Uterus (tissue), 4 donors: Measurements from ENCODE around the gene ITGAD. TPM values are rescaled to one million over a fixed set of nuclear protein-coding genes. Genes with fewer than 3 reads are reported as not detected.

Experiments
- DNase-seq, 2 donors: peaks; one replicate each; pipeline ENCODE4 v3.0.0-alpha.2; 2019 to 2020
- H3K27ac ChIP-seq, 2 donors: fragments of 200-600 bp; sonication (generic); 1 replicate in 1 of 2; 2 replicates in 1 of 2; pipeline ENCODE4 v1.5.1; 2016 to 2018
- H3K27me3 ChIP-seq, 2 donors: fragments of 200-600 bp; sonication (generic); one replicate each; pipeline ENCODE4 v1.5.1; 2018 to 2019; ENCODE audit warnings: control low read depth in 1 of 2
- H3K36me3 ChIP-seq, 2 donors: fragments of 200-600 bp; sonication (generic); one replicate each; pipeline ENCODE4 v1.5.1; 2019; ENCODE audit warnings: control low read depth in 1 of 2
- H3K4me1 ChIP-seq, 2 donors: fragments of 200-600 bp; sonication (generic); one replicate each; pipeline ENCODE4 v1.5.1; 2018 to 2019; ENCODE audit warnings: control low read depth in 1 of 2
- H3K4me3 ChIP-seq, 2 donors: fragments of 200-600 bp; sonication (generic); 1 replicate in 1 of 2; 2 replicates in 1 of 2; pipeline ENCODE4 v1.5.1; 2018 to 2019; ENCODE audit warnings: mild to moderate bottlenecking in 1 of 2
- H3K9me3 ChIP-seq, 2 donors: fragments of 200-600 bp; sonication (generic); one replicate each; pipeline ENCODE4 v1.5.1; 2019; ENCODE audit warnings: control low read depth in 1 of 2
- CTCF ChIP-seq, 4 experiments: fragments of 200-600 bp in 2 of 4; fragments of 450-650 bp in 2 of 4; sonication (generic) in 2 of 4; IDR thresholded peaks; one replicate each; pipeline ENCODE4 v1.5.1; 2016 to 2019; ENCODE audit warnings: antibody characterized with exemption in 4 of 4, mild to moderate bottlenecking in 2 of 4, moderate library complexity in 1 of 4
- POLR2A ChIP-seq, 2 donors: fragments of 450-650 bp; IDR thresholded peaks; one replicate each; pipeline ENCODE4 v1.6.1; 2016; ENCODE audit warnings: antibody characterized with exemption in 2 of 2, mild to moderate bottlenecking in 1 of 2, moderate library complexity in 1 of 2
- intact Hi-C: fragments of 100-400 bp; cut with DNase I; formaldehyde crosslinking; loops from one replicate; pipeline ENCODE4 v1.15.1; 2023; ENCODE audit warnings: low total_unique reads
- total RNA-seq, 4 donors: library from RNA; depleted of rRNA in 3 of 4; stranded (reverse); fragments of >200 nt in 3 of 4; gene quantifications; one replicate each; pipeline versions ENCODE4 v1.1.0 to v1.2.4, GENCODE V29; 2014 to 2023
- donor health status: DM: yes; HTN: yes; CAD: no.

ITGAD gene
- total RNA-seq, 4 donors from 2014 or later = 0.12 TPM; not detected in 3

GRCh38 chr16:31458073-31458843 lies 65.1 kb downstream of the ITGAD start:
- TF ChIP-seq POLR2A (IDR thresholded peaks at IDR 0.05) (no peak), CTCF (IDR thresholded peaks at IDR 0.05) (peak in 1 of 4 experiments; percentile 19)
- no peak for DNase-seq
- intact Hi-C loops = no loop called here
- H3K27ac ChIP-seq = peak overlapping the region; percentile 98 to 100
- H3K36me3 ChIP-seq = no peaks in the 10 kb centered on the region
- peak overlapping the region; percentile 85 to 97 for H3K4me3 ChIP-seq
- H3K4me1 ChIP-seq = peaks cover 0 to 22% of the 10 kb centered on the region in 2 donors
- no peaks in the 10 kb centered on the region for H3K9me3 ChIP-seq
- H3K27me3 ChIP-seq = no peaks in the 10 kb centered on the region

DNA sequence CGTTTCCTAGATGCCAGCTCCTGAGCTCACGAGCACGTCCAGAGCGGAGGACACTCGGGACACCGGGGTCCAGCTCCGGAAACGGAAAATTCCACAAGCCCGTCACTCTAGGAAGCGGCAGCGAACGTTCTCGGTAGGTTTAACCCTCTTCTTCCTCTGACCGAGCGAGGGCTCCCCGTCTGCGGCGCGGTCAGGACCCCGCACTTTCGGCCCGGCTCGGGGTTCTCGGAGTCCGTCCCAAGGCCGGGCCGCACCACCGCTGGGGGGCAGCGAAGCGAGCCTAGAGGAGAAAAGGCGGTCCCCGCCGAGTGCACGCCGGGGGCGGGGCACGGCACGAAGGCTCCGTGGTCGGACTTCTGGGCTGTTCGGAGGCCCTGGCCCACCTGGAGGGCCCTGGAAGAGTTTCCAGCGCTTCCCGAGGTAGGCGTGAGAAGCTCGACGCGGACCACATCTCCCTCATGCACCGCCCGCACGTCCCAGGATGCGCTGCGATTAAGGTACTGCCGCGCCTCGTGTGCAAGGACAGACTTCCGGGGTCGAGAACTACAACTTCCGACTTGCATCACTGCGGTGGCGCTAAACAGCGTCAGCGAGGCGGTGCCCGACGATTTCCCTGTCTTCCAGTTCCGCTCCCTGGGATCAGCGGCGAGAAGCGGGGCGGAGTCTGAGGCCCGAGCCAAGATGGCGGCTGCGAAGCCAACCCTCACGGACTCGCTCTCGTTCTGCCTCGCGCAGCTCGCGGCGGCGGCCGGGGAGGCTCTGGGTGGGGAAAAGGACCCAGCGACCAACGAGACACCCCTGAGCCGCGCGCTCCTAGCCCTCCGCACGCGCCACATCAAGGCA lies 65.9 kb downstream of the ITGAD start, which contains the start of gene ARMC5:
ARMC5 (plus strand) TSS at position 658 of the 843 bp plus-strand sequence; CDS start at position 682, 24 bp downstream.
- intact Hi-C loops = no loop called here
- H3K27ac ChIP-seq = peak within 1 kb of the TSS; percentile 98 to 100
- H3K9me3 ChIP-seq = no peaks in the 10 kb centered on the region
- TF ChIP-seq CTCF (IDR thresholded peaks at IDR 0.05) (peak; percentile 61 to 79 (median 76)), POLR2A (IDR thresholded peaks at IDR 0.05) (peak in 1 of 2 donors; percentile 78)
- H3K4me1 ChIP-seq = peaks cover 0 to 17% of the 10 kb centered on the region in 2 donors
- no peaks in the 10 kb centered on the region for H3K36me3 ChIP-seq
- DNase-seq = peak; percentile 96 to 98
- H3K4me3 ChIP-seq = peak within 1 kb of the TSS; percentile 85 to 97
- H3K27me3 ChIP-seq = no peaks in the 10 kb centered on the region

- intact Hi-C loops = no loop called here
- no peaks in the 10 kb centered on the region for H3K9me3 ChIP-seq
These were observed 66.8 kb downstream of the ITGAD start for GRCh38 chr16:31459687-31460581.

DNA sequence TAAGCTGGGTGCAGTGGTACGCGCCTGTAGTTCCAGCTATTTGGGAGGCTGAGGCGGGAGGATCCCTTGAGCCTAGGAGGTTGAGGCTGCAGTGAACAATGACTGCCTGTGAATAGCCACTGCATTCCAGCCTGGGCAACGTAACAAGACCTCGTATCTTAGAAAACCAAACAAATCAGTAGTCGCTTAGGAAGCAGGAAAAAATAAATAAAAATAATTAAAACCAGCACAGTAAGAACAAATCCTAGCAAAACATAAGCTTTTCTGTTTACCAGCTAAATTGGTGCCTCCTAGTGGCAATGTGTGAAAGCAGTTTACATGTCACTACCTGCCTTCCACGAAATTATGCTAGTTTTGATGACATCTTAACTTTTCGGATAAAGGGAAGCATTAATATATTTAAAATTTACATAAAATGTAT lies 67.5 kb downstream of the ITGAD start:
- no peaks in the 10 kb centered on the region for H3K9me3 ChIP-seq
- H3K27ac ChIP-seq = peak overlapping the region; percentile 98 to 100
- peaks cover 0 to 17% of the 10 kb centered on the region in 2 donors for H3K4me1 ChIP-seq
- peak overlapping the region in 1 of 2 donors; percentile 38 for H3K4me3 ChIP-seq
- TF ChIP-seq POLR2A (IDR thresholded peaks at IDR 0.05) (no peak), CTCF (IDR thresholded peaks at IDR 0.05) (peak in 3 of 4 experiments; percentile 28 to 50 (median 48))
- intact Hi-C loops = no loop called here
- H3K36me3 ChIP-seq = no peaks in the 10 kb centered on the region
- DNase-seq = no peak
- H3K27me3 ChIP-seq = no peaks in the 10 kb centered on the region

More at GRCh38 chr16:31459687-31460581, 66.8 kb downstream of the ITGAD start:
- Histone ChIP-seq H3K4me3 (peak overlapping the region; percentile 85 to 97), H3K36me3 (no peaks in the 10 kb centered on the region), H3K4me1 (peaks cover 0 to 17% of the 10 kb centered on the region in 2 donors), H3K27me3 (no peaks in the 10 kb centered on the region), H3K27ac (peak overlapping the region; percentile 98 to 100)
- peak; percentile 100 for DNase-seq
- TF ChIP-seq CTCF (IDR thresholded peaks at IDR 0.05) (peak in 1 of 4 experiments; percentile 18), POLR2A (IDR thresholded peaks at IDR 0.05) (peak in 1 of 2 donors; percentile 62)
